PFSK-1 (cell line): ENCODE data around the gene RBM20.

Experiments used
- FOXP2 ChIP-seq: optimal IDR thresholded peaks from 2 replicates; pipeline ENCODE3; 2011; ENCODE audit warnings: borderline replicate concordance, control low read depth, inconsistent platforms; ENCODE audit not compliant: insufficient read depth; ENCODE audit errors: extremely low read length, extremely low read depth
- POLR2AphosphoS5 ChIP-seq: IDR thresholded peaks from 2 replicates; pipeline ENCODE4 v1.6.1; 2012; ENCODE audit warnings: low read depth, mild to moderate bottlenecking, control low read depth, low read length, moderate library complexity
- SIN3A ChIP-seq: IDR thresholded peaks from 2 replicates; pipeline ENCODE4 v1.6.1; 2012; ENCODE audit warnings: mild to moderate bottlenecking, low read length, moderate library complexity, borderline replicate concordance; ENCODE audit not compliant: insufficient read depth
- TAF1 ChIP-seq: IDR thresholded peaks from 2 replicates; pipeline ENCODE4 v1.6.1; 2012; ENCODE audit warnings: low read length, control low read depth, borderline replicate concordance; ENCODE audit not compliant: insufficient read depth
- TF ChIP-seq, protein P1 (sequence below), 2 experiments: IDR thresholded peaks; 2 replicates each; pipeline versions ENCODE4 v1.6.1 to v1.8.0; 2011 to 2012; ENCODE audit warnings: low read depth in 2 of 2, low read length in 2 of 2, control low read depth in 1 of 2, inconsistent platforms in 1 of 2, mild to moderate bottlenecking in 1 of 2, moderate library complexity in 1 of 2; ENCODE audit not compliant: insufficient read depth in 1 of 2

Gene RBM20

GRCh38 chr10:110870823-110871297 is 226.7 kb downstream of the RBM20 start:
- TF ChIP-seq FOXP2 (no peak), POLR2AphosphoS5 (no peak), SIN3A (no peak), TAF1 (no peak)
- TF ChIP-seq, protein P1, sequence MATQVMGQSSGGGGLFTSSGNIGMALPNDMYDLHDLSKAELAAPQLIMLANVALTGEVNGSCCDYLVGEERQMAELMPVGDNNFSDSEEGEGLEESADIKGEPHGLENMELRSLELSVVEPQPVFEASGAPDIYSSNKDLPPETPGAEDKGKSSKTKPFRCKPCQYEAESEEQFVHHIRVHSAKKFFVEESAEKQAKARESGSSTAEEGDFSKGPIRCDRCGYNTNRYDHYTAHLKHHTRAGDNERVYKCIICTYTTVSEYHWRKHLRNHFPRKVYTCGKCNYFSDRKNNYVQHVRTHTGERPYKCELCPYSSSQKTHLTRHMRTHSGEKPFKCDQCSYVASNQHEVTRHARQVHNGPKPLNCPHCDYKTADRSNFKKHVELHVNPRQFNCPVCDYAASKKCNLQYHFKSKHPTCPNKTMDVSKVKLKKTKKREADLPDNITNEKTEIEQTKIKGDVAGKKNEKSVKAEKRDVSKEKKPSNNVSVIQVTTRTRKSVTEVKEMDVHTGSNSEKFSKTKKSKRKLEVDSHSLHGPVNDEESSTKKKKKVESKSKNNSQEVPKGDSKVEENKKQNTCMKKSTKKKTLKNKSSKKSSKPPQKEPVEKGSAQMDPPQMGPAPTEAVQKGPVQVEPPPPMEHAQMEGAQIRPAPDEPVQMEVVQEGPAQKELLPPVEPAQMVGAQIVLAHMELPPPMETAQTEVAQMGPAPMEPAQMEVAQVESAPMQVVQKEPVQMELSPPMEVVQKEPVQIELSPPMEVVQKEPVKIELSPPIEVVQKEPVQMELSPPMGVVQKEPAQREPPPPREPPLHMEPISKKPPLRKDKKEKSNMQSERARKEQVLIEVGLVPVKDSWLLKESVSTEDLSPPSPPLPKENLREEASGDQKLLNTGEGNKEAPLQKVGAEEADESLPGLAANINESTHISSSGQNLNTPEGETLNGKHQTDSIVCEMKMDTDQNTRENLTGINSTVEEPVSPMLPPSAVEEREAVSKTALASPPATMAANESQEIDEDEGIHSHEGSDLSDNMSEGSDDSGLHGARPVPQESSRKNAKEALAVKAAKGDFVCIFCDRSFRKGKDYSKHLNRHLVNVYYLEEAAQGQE (IDR thresholded peaks at IDR 0.05; ENCODE audit: insufficient read depth in 1 of 2, low read depth in 2 of 2, low read length in 2 of 2) = no peak

DNA sequence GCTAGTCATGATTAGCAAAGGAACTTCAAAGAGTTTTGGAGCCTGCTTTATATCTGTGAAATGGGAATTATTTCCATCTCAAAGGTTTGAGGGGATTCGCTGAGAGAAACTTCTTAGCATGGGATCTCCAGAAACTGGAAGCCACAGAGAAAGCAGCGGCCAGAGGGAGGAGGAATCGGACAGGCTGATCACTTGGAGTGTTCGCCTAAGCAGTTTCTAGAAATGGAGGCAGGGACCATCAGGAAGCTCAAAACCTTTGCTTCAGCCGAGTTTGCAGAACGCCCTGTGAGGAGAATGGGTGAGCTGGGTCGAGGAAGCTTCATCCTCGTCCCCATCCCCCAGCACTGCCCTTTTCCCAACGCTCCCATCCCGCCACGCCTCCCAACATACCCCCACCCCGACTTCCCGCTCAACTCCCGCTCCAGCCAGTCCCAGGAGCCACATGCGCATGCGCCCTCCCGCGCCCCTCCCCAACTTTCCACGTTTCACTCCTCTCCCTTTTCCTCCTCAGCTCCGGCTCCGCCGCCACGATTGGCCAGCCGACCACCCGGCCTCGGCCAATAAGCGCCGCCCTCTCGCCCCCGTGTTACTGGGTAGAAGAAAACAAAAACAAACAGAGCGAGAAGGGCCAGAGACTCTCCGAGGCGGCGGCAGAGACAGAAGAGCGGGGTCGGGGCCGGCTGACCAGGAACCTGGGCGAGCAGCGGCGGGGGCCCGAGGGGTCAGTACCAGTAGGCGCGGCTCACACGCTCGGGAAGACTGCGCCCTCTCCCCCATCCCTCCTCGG is 227.4 kb downstream of the RBM20 start, which contains the start of gene PDCD4:
PDCD4 (plus strand) TSS at position 631 of the 787 bp plus-strand sequence. CDS start 4,100 bp downstream, outside the sequence.
- TF ChIP-seq SIN3A = 0 out of 2 replicates have a peak, but pooled peaks have one; percentile 53
- TF ChIP-seq TAF1 = no peak
- peak; percentile 50; the same call in 1 of the 2 replicates for TF ChIP-seq POLR2AphosphoS5
- TF ChIP-seq FOXP2 = peak; percentile 56
- TF ChIP-seq, protein P1 (IDR thresholded peaks at IDR 0.05; ENCODE audit: insufficient read depth in 1 of 2, low read depth in 2 of 2, low read length in 2 of 2) = no peak

GRCh38 chr10:110872145-110872983 is 228.2 kb downstream of the RBM20 start:
- TF ChIP-seq FOXP2 (no peak), POLR2AphosphoS5 (no peak; the same call in 1 of the 2 replicates), TAF1 (no peak)
- TF ChIP-seq, protein P1 (IDR thresholded peaks at IDR 0.05; ENCODE audit: insufficient read depth in 1 of 2, low read depth in 2 of 2, low read length in 2 of 2) = no peak

DNA sequence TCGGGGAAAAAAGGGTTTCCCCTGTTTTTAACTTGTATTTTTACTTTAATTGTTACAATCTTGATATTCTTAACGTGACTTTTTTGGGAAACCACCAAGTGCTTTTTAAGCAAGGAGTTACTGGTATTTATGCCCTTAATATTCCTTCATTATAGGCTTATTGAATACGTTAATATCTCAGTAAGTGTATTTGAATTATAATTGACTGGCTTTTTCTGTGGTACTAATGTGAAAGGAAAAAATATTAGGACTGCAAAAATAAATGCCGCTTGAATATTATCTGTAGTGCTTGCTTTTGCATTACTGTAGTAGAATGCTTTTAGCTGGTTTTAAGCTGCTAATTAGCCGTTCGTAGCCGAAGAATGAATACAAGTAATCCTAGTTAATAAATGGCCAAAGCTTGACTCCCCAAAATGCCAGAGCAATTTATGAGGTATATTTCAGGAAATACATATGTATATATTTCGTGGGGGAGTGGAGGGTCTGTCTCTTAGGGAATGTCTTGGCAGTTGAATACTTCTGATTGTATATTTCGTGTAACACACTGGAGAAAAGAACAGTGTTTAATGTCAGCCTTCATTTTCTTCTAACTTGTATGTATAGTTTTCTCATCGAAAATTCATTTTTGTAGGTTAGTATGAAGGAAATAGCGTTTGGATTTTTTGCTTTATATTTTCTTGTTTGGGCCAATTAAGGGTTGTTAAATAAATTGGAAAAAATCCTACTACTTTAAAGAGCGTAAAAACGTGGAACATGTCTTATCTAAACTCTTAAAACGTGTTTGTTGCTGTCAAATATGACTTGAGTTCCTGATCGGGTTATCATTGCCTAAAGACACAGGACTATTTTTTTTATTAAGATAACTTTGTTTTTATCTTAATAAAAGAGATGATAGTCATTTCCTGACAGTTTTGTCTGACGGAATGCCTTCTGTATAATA is 229.1 kb downstream of the RBM20 start:
- TF ChIP-seq SIN3A (no peak), TAF1 (no peak), FOXP2 (no peak), POLR2AphosphoS5 (no peak)
- TF ChIP-seq, protein P1 (IDR thresholded peaks at IDR 0.05; ENCODE audit: insufficient read depth in 1 of 2, low read depth in 2 of 2, low read length in 2 of 2) = no peak
